Measurements from ENCODE around the gene CHML.

Gene CHML

DNA sequence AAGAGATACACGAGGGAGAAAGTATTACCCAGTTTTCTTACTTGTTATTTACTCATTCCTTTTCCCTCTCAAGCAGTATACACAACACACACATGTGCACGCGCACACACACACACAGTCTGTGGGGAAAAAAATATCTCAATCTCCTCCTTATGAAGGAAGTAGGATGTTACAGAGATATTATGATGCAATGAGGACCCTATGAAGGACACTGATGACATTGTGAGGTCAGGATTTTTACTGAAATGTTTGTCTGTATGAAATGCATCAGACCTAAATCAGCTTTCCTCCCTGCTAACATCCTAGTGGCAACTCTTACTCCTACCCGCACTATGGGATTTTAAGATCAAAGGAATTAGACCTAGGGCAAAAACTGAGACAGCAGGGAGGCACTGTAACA is 11.8 kb upstream of the CHML start, which contains the start of gene WDR64:
TSS of gene WDR64 (plus strand) at position 270 of the 400 bp plus-strand sequence. CDS start 204 bp downstream, outside the sequence.
- Mint-ChIP-seq H3K27ac (no peak within 1 kb of the TSS), H3K27me3 (ENCODE audit: low read depth) (no peaks in the 10 kb centered on the region), H3K4me3 (no peak within 1 kb of the TSS), H3K36me3 (ENCODE audit: low read depth) (no peaks in the 10 kb centered on the region), H3K4me1 (peaks cover 9% of the 10 kb centered on the region), H3K9me3 (peaks cover 2% of the 10 kb centered on the region)
- TF ChIP-seq, protein P1, sequence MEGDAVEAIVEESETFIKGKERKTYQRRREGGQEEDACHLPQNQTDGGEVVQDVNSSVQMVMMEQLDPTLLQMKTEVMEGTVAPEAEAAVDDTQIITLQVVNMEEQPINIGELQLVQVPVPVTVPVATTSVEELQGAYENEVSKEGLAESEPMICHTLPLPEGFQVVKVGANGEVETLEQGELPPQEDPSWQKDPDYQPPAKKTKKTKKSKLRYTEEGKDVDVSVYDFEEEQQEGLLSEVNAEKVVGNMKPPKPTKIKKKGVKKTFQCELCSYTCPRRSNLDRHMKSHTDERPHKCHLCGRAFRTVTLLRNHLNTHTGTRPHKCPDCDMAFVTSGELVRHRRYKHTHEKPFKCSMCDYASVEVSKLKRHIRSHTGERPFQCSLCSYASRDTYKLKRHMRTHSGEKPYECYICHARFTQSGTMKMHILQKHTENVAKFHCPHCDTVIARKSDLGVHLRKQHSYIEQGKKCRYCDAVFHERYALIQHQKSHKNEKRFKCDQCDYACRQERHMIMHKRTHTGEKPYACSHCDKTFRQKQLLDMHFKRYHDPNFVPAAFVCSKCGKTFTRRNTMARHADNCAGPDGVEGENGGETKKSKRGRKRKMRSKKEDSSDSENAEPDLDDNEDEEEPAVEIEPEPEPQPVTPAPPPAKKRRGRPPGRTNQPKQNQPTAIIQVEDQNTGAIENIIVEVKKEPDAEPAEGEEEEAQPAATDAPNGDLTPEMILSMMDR (IDR thresholded peaks at IDR 0.05; ENCODE audit: unreplicated experiment in 3 of 3), result no peak

DNA sequence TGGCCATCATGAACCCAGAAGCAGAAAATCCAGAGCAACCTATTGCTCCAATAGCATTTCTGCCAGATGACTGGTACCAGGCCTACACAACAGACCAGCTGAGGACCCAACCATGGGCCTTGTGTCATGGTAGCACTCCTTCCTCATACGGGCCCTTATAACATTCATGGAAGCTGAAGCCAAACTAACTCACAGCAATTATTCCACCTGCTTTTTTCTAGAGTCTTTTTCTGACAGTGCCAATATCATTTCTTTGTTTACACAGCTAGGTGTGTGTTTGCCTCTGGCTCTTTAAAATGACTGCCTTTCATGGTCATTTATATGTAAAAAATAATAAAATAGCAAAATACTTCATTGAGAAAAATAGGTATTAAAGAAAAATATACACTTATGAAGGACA is 8.0 kb upstream of the CHML start:
- Mint-ChIP-seq H3K4me3 (no peak overlapping the region), H3K9me3 (peaks cover 5% of the 10 kb centered on the region), H3K4me1 (no peaks in the 10 kb centered on the region)

DNA sequence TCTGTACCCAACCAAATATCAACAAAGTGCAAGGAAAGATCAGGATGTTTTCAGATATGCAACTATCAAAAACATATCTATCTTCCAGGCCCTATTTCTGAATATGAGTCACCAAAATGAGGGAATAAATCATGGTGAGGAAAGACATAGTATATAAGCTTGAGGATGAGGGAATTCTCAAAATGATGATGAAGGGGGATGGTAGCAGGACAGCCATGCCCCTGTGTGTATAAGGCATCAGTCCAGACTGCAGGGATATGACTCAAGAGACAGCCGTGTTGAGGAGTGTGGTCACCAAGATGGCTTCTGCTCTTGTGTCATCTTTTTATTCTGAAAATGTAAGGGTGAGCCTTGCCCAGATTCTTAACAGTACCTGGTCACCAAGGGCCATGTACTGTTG is 7.5 kb upstream of the CHML start:
- H3K36me3 Mint-ChIP-seq (ENCODE audit: low read depth), result no peaks in the 10 kb centered on the region
- TF ChIP-seq, protein P1 (IDR thresholded peaks at IDR 0.05; ENCODE audit: unreplicated experiment in 3 of 3), result no peak
- no peak overlapping the region for H3K4me3 Mint-ChIP-seq
- no peaks in the 10 kb centered on the region for H3K27me3 Mint-ChIP-seq (ENCODE audit: low read depth)
- H3K27ac Mint-ChIP-seq, result no peak overlapping the region
- no peaks in the 10 kb centered on the region for H3K4me1 Mint-ChIP-seq
- peaks cover 6% of the 10 kb centered on the region for H3K9me3 Mint-ChIP-seq

More for the DNA sequence above, 8.0 kb upstream of the CHML start:
- TF ChIP-seq, protein P1 (IDR thresholded peaks at IDR 0.05; ENCODE audit: unreplicated experiment in 3 of 3), result no peak
- Mint-ChIP-seq H3K27me3 (ENCODE audit: low read depth) (no peaks in the 10 kb centered on the region), H3K36me3 (ENCODE audit: low read depth) (no peaks in the 10 kb centered on the region), H3K27ac (no peak overlapping the region)

DNA sequence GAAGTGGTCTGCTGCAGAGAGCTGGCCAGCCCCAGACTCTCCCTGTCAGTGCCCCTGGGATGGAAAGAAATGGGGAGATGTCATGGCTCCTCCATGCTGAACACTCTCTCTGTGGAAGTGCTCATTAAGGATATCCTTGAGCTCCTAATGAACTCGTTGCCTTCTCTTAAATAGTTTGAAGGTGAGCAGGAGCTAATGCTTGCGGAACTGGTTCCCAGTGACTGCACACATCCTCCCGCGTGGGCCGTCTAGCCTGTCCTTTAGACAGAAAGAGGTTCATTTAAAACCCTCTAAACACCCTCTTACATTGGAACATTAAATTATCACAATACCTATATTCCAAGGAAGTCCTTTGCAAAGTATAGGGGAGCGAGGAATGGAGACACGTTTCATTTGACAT is 6.0 kb upstream of the CHML start:
- Mint-ChIP-seq H3K4me1 (no peaks in the 10 kb centered on the region), H3K4me3 (no peak overlapping the region), H3K9me3 (peaks cover 11% of the 10 kb centered on the region), H3K36me3 (ENCODE audit: low read depth) (no peaks in the 10 kb centered on the region), H3K27me3 (ENCODE audit: low read depth) (no peaks in the 10 kb centered on the region), H3K27ac (no peak overlapping the region)
- TF ChIP-seq, protein P1 (IDR thresholded peaks at IDR 0.05; ENCODE audit: unreplicated experiment in 3 of 3), result no peak

DNA sequence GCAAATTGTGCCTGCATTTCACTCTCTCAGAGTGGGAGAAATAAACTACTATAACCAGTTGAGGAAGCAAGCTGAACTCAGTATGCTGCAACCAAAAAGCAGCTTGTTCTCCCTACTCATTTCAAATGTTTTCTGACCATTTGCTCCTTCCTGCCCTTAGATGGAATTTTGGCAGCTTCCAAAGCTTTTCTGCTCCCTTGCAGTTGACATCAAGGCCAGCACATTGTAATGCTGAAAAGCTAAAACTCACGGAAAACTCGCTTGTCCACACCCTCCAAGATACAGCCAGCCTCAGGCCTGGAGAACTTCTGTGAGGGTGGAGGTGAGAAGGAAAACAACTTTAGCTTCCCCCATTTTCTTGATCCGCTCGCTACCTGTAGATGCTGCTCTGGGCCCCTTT is 5.0 kb upstream of the CHML start:
- TF ChIP-seq, protein P1 (IDR thresholded peaks at IDR 0.05; ENCODE audit: unreplicated experiment in 3 of 3), result no peak
- Mint-ChIP-seq H3K36me3 (ENCODE audit: low read depth) (no peaks in the 10 kb centered on the region), H3K27ac (no peak overlapping the region), H3K4me1 (peaks cover 4% of the 10 kb centered on the region), H3K4me3 (no peak overlapping the region), H3K9me3 (peaks cover 13% of the 10 kb centered on the region), H3K27me3 (ENCODE audit: low read depth) (no peaks in the 10 kb centered on the region)

GRCh38 chr1:241644259-241644658 is 4.1 kb upstream of the CHML start:
- TF ChIP-seq, protein P1 (IDR thresholded peaks at IDR 0.05; ENCODE audit: unreplicated experiment in 3 of 3), result no peak
- H3K27me3 Mint-ChIP-seq (ENCODE audit: low read depth), result no peaks in the 10 kb centered on the region
- no peak overlapping the region for H3K4me3 Mint-ChIP-seq
- H3K9me3 Mint-ChIP-seq, result peaks cover 13% of the 10 kb centered on the region
- no peaks in the 10 kb centered on the region for H3K36me3 Mint-ChIP-seq (ENCODE audit: low read depth)
- peaks cover 5% of the 10 kb centered on the region for H3K4me1 Mint-ChIP-seq
- H3K27ac Mint-ChIP-seq, result no peak overlapping the region
